ENCODE results near the gene ENO1. TPM values are rescaled to one million over a fixed set of nuclear protein-coding genes. Genes with fewer than 3 reads are reported as not detected.
"Not testable (repeated sequence)": the region's sequence is repeated elsewhere in the genome, so short reads cannot be mapped to it uniquely, and the experiment has no call there.

Gene ENO1
- total RNA-seq, 1 donor from 2014 or later = 1,108 TPM

- DNase-seq (ENCODE audit: extremely low read depth, low read depth, low spot score) = peak; percentile 44
Measured at GRCh38 chr1:8848663-8849386, 29.7 kb downstream of the ENO1 start.

GRCh38 chr1:8847990-8848389 lies 30.5 kb downstream of the ENO1 start:
- DNase-seq (ENCODE audit: extremely low read depth, low read depth, low spot score) = no peak

- DNase-seq (ENCODE audit: extremely low read depth, low read depth, low spot score) = no peak
Measured at GRCh38 chr1:8846263-8846662, 32.2 kb downstream of the ENO1 start.

GRCh38 chr1:8845104-8846097 lies 33.1 kb downstream of the ENO1 start:
- DNase-seq (ENCODE audit: extremely low read depth, low read depth, low spot score) = no peak

GRCh38 chr1:8844501-8845006 lies 33.9 kb downstream of the ENO1 start:
- DNase-seq (ENCODE audit: extremely low read depth, low read depth, low spot score) = no peak

GRCh38 chr1:8841395-8841794 lies 37.1 kb downstream of the ENO1 start:
- DNase-seq (ENCODE audit: extremely low read depth, low read depth, low spot score) = no peak

GRCh38 chr1:8839990-8840389 lies 38.5 kb downstream of the ENO1 start:
- no peak for DNase-seq (ENCODE audit: extremely low read depth, low read depth, low spot score)

GRCh38 chr1:8835941-8836643 lies 42.4 kb downstream of the ENO1 start:
- DNase-seq (ENCODE audit: extremely low read depth, low read depth, low spot score) = no peak

GRCh38 chr1:8831340-8831739 lies 47.1 kb downstream of the ENO1 start:
- no peak for DNase-seq (ENCODE audit: extremely low read depth, low read depth, low spot score)

- DNase-seq (ENCODE audit: extremely low read depth, low read depth, low spot score) = not testable (repeated sequence)
Measured at GRCh38 chr1:8830732-8831131, 47.8 kb downstream of the ENO1 start.

GRCh38 chr1:8825985-8826481 lies 52.5 kb downstream of the ENO1 start:
- no peak for DNase-seq (ENCODE audit: extremely low read depth, low read depth, low spot score)

- no peak for DNase-seq (ENCODE audit: extremely low read depth, low read depth, low spot score)
Measured at GRCh38 chr1:8823295-8823664, 55.2 kb downstream of the ENO1 start.

- DNase-seq (ENCODE audit: extremely low read depth, low read depth, low spot score) = no peak
Measured at GRCh38 chr1:8822373-8823294, 55.9 kb downstream of the ENO1 start.

- DNase-seq (ENCODE audit: extremely low read depth, low read depth, low spot score) = no peak
Measured at GRCh38 chr1:8821084-8821483, 57.4 kb downstream of the ENO1 start.

- DNase-seq (ENCODE audit: extremely low read depth, low read depth, low spot score) = not testable (repeated sequence)
Measured at GRCh38 chr1:8818789-8819188, 59.7 kb downstream of the ENO1 start.

GRCh38 chr1:8818325-8818775 lies 60.1 kb downstream of the ENO1 start:
- peak; percentile 90 for DNase-seq (ENCODE audit: extremely low read depth, low read depth, low spot score)

GRCh38 chr1:8817412-8818324 lies 60.8 kb downstream of the ENO1 start, which contains the start of gene RERE:
Gene RERE (minus strand): TSS chr1:8817640.
- DNase-seq (ENCODE audit: extremely low read depth, low read depth, low spot score) = no peak

- no peak for DNase-seq (ENCODE audit: extremely low read depth, low read depth, low spot score)
Measured at GRCh38 chr1:8816831-8817411, 61.6 kb downstream of the ENO1 start.
